ENCODE data around the gene DGCR8. TPM values are rescaled to one million over a fixed set of nuclear protein-coding genes. Genes with fewer than 3 reads are reported as not detected.

The DGCR8 gene
- total RNA-seq, 1 donor from 2014 or later: 93.1 TPM

GRCh38 chr22:20053407-20054033 is 26.5 kb upstream of the DGCR8 start:
- TF ChIP-seq CTCF (IDR thresholded peaks at IDR 0.05; ENCODE audit: partially characterized antibody, unreplicated experiment): no peak
- Mint-ChIP-seq H3K36me3 (ENCODE audit: unreplicated experiment) (peaks cover 5% of the 10 kb centered on the region), H3K4me1 (ENCODE audit: low read depth, unreplicated experiment) (no peaks in the 10 kb centered on the region)

GRCh38 chr22:20054034-20054427 is 26.0 kb upstream of the DGCR8 start:
- H3K4me3 Mint-ChIP-seq (ENCODE audit: unreplicated experiment): no peak overlapping the region
- H3K4me1 Mint-ChIP-seq (ENCODE audit: low read depth, unreplicated experiment): no peaks in the 10 kb centered on the region
- DNase-seq: no peak
- H3K9me3 Mint-ChIP-seq (ENCODE audit: unreplicated experiment): peaks cover 2% of the 10 kb centered on the region
- peaks cover 2% of the 10 kb centered on the region for H3K36me3 Mint-ChIP-seq (ENCODE audit: unreplicated experiment)
- H3K27ac Mint-ChIP-seq (ENCODE audit: unreplicated experiment): no peak overlapping the region
- H3K27me3 Mint-ChIP-seq (ENCODE audit: unreplicated experiment): peaks cover 4% of the 10 kb centered on the region
- TF ChIP-seq CTCF (IDR thresholded peaks at IDR 0.05; ENCODE audit: partially characterized antibody, unreplicated experiment): no peak

More at GRCh38 chr22:20053407-20054033, 26.5 kb upstream of the DGCR8 start:
- no peak overlapping the region for H3K27ac Mint-ChIP-seq (ENCODE audit: unreplicated experiment)
- H3K27me3 Mint-ChIP-seq (ENCODE audit: unreplicated experiment): peaks cover 4% of the 10 kb centered on the region
- H3K9me3 Mint-ChIP-seq (ENCODE audit: unreplicated experiment): peaks cover 2% of the 10 kb centered on the region
- H3K4me3 Mint-ChIP-seq (ENCODE audit: unreplicated experiment): no peak overlapping the region
- no peak for DNase-seq

- Mint-ChIP-seq H3K9me3 (ENCODE audit: unreplicated experiment) (no peaks in the 10 kb centered on the region), H3K4me3 (ENCODE audit: unreplicated experiment) (no peak overlapping the region), H3K4me1 (ENCODE audit: low read depth, unreplicated experiment) (no peaks in the 10 kb centered on the region), H3K27me3 (ENCODE audit: unreplicated experiment) (peaks cover 4% of the 10 kb centered on the region), H3K27ac (ENCODE audit: unreplicated experiment) (no peak overlapping the region), H3K36me3 (ENCODE audit: unreplicated experiment) (no peaks in the 10 kb centered on the region)
- TF ChIP-seq CTCF (IDR thresholded peaks at IDR 0.05; ENCODE audit: partially characterized antibody, unreplicated experiment): no peak
- DNase-seq: no peak
These were observed 25.6 kb upstream of the DGCR8 start for GRCh38 chr22:20054485-20054884.

GRCh38 chr22:20055144-20055543 is 24.9 kb upstream of the DGCR8 start:
- Mint-ChIP-seq H3K9me3 (ENCODE audit: unreplicated experiment) (no peaks in the 10 kb centered on the region), H3K4me3 (ENCODE audit: unreplicated experiment) (no peak overlapping the region), H3K36me3 (ENCODE audit: unreplicated experiment) (no peaks in the 10 kb centered on the region), H3K27me3 (ENCODE audit: unreplicated experiment) (peaks cover 4% of the 10 kb centered on the region), H3K4me1 (ENCODE audit: low read depth, unreplicated experiment) (no peaks in the 10 kb centered on the region), H3K27ac (ENCODE audit: unreplicated experiment) (no peak overlapping the region)
- no peak for DNase-seq
- no peak for TF ChIP-seq CTCF (IDR thresholded peaks at IDR 0.05; ENCODE audit: partially characterized antibody, unreplicated experiment)

GRCh38 chr22:20055654-20056053 is 24.4 kb upstream of the DGCR8 start:
- Mint-ChIP-seq H3K36me3 (ENCODE audit: unreplicated experiment) (no peaks in the 10 kb centered on the region), H3K4me3 (ENCODE audit: unreplicated experiment) (no peak overlapping the region)

More at GRCh38 chr22:20055654-20056053, 24.4 kb upstream of the DGCR8 start:
- no peaks in the 10 kb centered on the region for H3K4me1 Mint-ChIP-seq (ENCODE audit: low read depth, unreplicated experiment)
- H3K27me3 Mint-ChIP-seq (ENCODE audit: unreplicated experiment): peaks cover 4% of the 10 kb centered on the region
- DNase-seq: no peak
- H3K9me3 Mint-ChIP-seq (ENCODE audit: unreplicated experiment): no peaks in the 10 kb centered on the region
- no peak overlapping the region for H3K27ac Mint-ChIP-seq (ENCODE audit: unreplicated experiment)
- TF ChIP-seq CTCF (IDR thresholded peaks at IDR 0.05; ENCODE audit: partially characterized antibody, unreplicated experiment): no peak

All from glutamatergic neuron (in vitro differentiated cells).